Inflammatory macrophage treated with lipopolysaccharide for 4 hours (primary cell): ENCODE measurements around the gene CCR2.

Source experiments
- DNase-seq: peaks from one replicate; pipeline ENCODE4 v3.0.0-alpha.2; 2020

CCR2 gene

GRCh38 chr3:46356276-46356675 is 2.4 kb downstream of the CCR2 start:
- DNase-seq, result no peak

GRCh38 chr3:46356909-46357308 is 3.0 kb downstream of the CCR2 start:
- DNase-seq, result no peak

GRCh38 chr3:46358466-46358865 is 4.6 kb downstream of the CCR2 start:
- no peak for DNase-seq

GRCh38 chr3:46359733-46360493 is 6.0 kb downstream of the CCR2 start:
- DNase-seq, result peak; percentile 55

- DNase-seq, result no peak
Observed at GRCh38 chr3:46360907-46361306, 7.0 kb downstream of the CCR2 start.

GRCh38 chr3:46361408-46362283 is 7.7 kb downstream of the CCR2 start:
- DNase-seq, result peak; percentile 87

- no peak for DNase-seq
Observed at GRCh38 chr3:46365041-46365440, 11.1 kb downstream of the CCR2 start.

GRCh38 chr3:46365737-46366524 is 12.0 kb downstream of the CCR2 start:
- DNase-seq, result no peak

GRCh38 chr3:46367811-46368210 is 13.9 kb downstream of the CCR2 start:
- no peak for DNase-seq

- DNase-seq, result peak; percentile 96
Observed at GRCh38 chr3:46368569-46368968, 14.7 kb downstream of the CCR2 start.

GRCh38 chr3:46369151-46369550 is 15.2 kb downstream of the CCR2 start:
- peak; percentile 54 for DNase-seq

GRCh38 chr3:46369675-46370132 is 15.8 kb downstream of the CCR2 start:
- DNase-seq, result peak; percentile 55

- DNase-seq, result peak; percentile 64
Observed at GRCh38 chr3:46370839-46371518, 17.1 kb downstream of the CCR2 start, which contains the start of gene CCR5. Gene CCR5, plus strand, starts transcription at chr3:46370946. Its CDS starts 1,957 bp downstream, at chr3:46372903.

GRCh38 chr3:46371519-46372340 is 17.8 kb downstream of the CCR2 start:
- peak; percentile 37 for DNase-seq

GRCh38 chr3:46372492-46373359 is 18.8 kb downstream of the CCR2 start:
- peak; percentile 68 for DNase-seq

- DNase-seq, result no peak
Observed at GRCh38 chr3:46374755-46375154, 20.8 kb downstream of the CCR2 start.

GRCh38 chr3:46375218-46375617 is 21.3 kb downstream of the CCR2 start:
- no peak for DNase-seq

GRCh38 chr3:46375814-46376213 is 21.9 kb downstream of the CCR2 start:
- no peak for DNase-seq

GRCh38 chr3:46378426-46378942 is 24.6 kb downstream of the CCR2 start:
- peak; percentile 68 for DNase-seq
